IMR-90 (cell line): Measurements from ENCODE around the gene CMSS1. TPM values are rescaled to one million over a fixed set of nuclear protein-coding genes. Genes with fewer than 3 reads are reported as not detected.

Experiments
- ATAC-seq: fragments of 200-7000 bp; cut with Tn5 transposase; 2 replicates; pipeline ENCODE4 v1.9.1; 2020; ENCODE audit warnings: low read depth, mild to moderate bottlenecking, moderate library complexity
- BruUV-seq: library from RNA; stranded (reverse); fragments of 400-500 nt; replicated peaks from 2 replicates; lab custom pipeline; 2021; lab: Mats Ljungman, UMichigan
- CTCF ChIA-PET: fragments of 300-600 bp; formaldehyde crosslinking; extraction: SDS; loops from one replicate; lab custom pipeline; 2021; ENCODE audit warnings: antibody characterized with exemption; lab: Yijun Ruan, JAX
- POLR2A ChIA-PET: fragments of 300-600 bp; sonication (Branson Sonifier 250); formaldehyde crosslinking; loops from one replicate; lab custom pipeline; 2022; ENCODE audit warnings: antibody characterized with exemption; ENCODE audit not compliant: unreplicated experiment; lab: Charles Lee
- DNase-seq: peaks from one replicate; pipeline ENCODE4 v3.0.0; 2013
- H2AFZ ChIP-seq: replicated peaks from 2 replicates; pipeline ENCODE3; 2013; ENCODE audit warnings: low read length, mild to moderate bottlenecking; ENCODE audit not compliant: poor library complexity
- H2AK5ac ChIP-seq: 2 replicates; pipeline ENCODE4 v1.6.1; 2013; ENCODE audit warnings: low read depth, low read length, inconsistent platforms
- H2AK9ac ChIP-seq: replicated peaks from 2 replicates; pipeline ENCODE3; 2013; ENCODE audit warnings: mild to moderate bottlenecking, low read depth, low read length, moderate library complexity; ENCODE audit not compliant: poor library complexity
- H2BK120ac ChIP-seq: 2 replicates; pipeline ENCODE4 v1.6.1; 2013; ENCODE audit warnings: low read depth, low read length, inconsistent platforms
- H2BK15ac ChIP-seq: 3 replicates; pipeline ENCODE4 v1.6.1; 2013; ENCODE audit warnings: low read depth, low read length, inconsistent platforms
- H2BK20ac ChIP-seq: 2 replicates; pipeline ENCODE4 v1.6.1; 2013; ENCODE audit warnings: low read depth, mild to moderate bottlenecking, inconsistent platforms, low read length, moderate library complexity
- H2BK5ac ChIP-seq: 2 replicates; pipeline ENCODE4 v1.6.1; 2013; ENCODE audit warnings: mild to moderate bottlenecking, low read depth, low read length, inconsistent platforms; ENCODE audit not compliant: poor library complexity, severe bottlenecking
- H3K14ac ChIP-seq: replicated peaks from 2 replicates; pipeline ENCODE4 v1.6.1; 2013; ENCODE audit warnings: low read depth, low read length, inconsistent platforms
- H3K18ac ChIP-seq: 2 replicates; pipeline ENCODE4 v1.6.1; 2013; ENCODE audit warnings: low read depth, low read length, control low read depth
- H3K23ac ChIP-seq: 2 replicates; pipeline ENCODE4 v1.6.1; 2013; ENCODE audit warnings: low read depth, low read length, inconsistent platforms
- H3K27ac ChIP-seq: 2 replicates; pipeline ENCODE4 v1.5.1; 2013; ENCODE audit warnings: mild to moderate bottlenecking, control low read depth, low read length; ENCODE audit not compliant: insufficient read depth
- H3K27me3 ChIP-seq: 2 replicates; pipeline ENCODE4 v1.6.1; 2013; ENCODE audit warnings: low read length; ENCODE audit not compliant: control insufficient read depth, insufficient read depth
- H3K36me3 ChIP-seq: 2 replicates; pipeline ENCODE4 v1.6.1; 2013; ENCODE audit warnings: low read length, mixed read lengths; ENCODE audit not compliant: control insufficient read depth, insufficient read depth
- H3K4ac ChIP-seq: 2 replicates; pipeline ENCODE4 v1.6.1; 2013; ENCODE audit warnings: low read depth, low read length, inconsistent platforms
- H3K4me1 ChIP-seq: 2 replicates; pipeline ENCODE4 v1.6.1; 2013; ENCODE audit warnings: low read length, mixed read lengths; ENCODE audit not compliant: control insufficient read depth, insufficient read depth
- H3K4me2 ChIP-seq: 2 replicates; pipeline ENCODE4 v1.6.1; 2013; ENCODE audit warnings: low read depth, mild to moderate bottlenecking, control low read depth, low read length, moderate library complexity
- H3K4me3 ChIP-seq: 2 replicates; pipeline ENCODE4 v1.5.1; 2013; ENCODE audit warnings: low read depth, mild to moderate bottlenecking, control low read depth, low read length, moderate library complexity; ENCODE audit not compliant: insufficient read depth
- H3K56ac ChIP-seq: 2 replicates; pipeline ENCODE4 v1.6.1; 2013; ENCODE audit warnings: low read length, inconsistent platforms; ENCODE audit not compliant: insufficient read depth; ENCODE audit errors: extremely low read depth
- H3K79me1 ChIP-seq, 2 experiments: 2 replicates each; pipeline ENCODE4 v1.6.1; 2013; ENCODE audit warnings: low read length in 2 of 2, inconsistent platforms in 1 of 2, low read depth in 1 of 2
- H3K9ac ChIP-seq: 2 replicates; pipeline ENCODE4 v1.6.1; 2013; ENCODE audit warnings: low read depth, low read length, control low read depth
- H3K9me1 ChIP-seq: 2 replicates; pipeline ENCODE4 v1.6.1; 2013; ENCODE audit warnings: low read length, inconsistent platforms; ENCODE audit not compliant: insufficient read depth
- H3K9me3 ChIP-seq: 2 replicates; pipeline ENCODE4 v1.6.1; 2013; ENCODE audit warnings: low read length; ENCODE audit not compliant: control insufficient read depth, insufficient read depth
- H4K20me1 ChIP-seq: 2 replicates; pipeline ENCODE4 v1.6.1; 2013; ENCODE audit warnings: low read length, inconsistent platforms; ENCODE audit not compliant: insufficient read depth
- H4K5ac ChIP-seq: 2 replicates; pipeline ENCODE4 v1.6.1; 2013; ENCODE audit warnings: mild to moderate bottlenecking, low read depth, low read length, control low read depth
- H4K8ac ChIP-seq, 2 experiments: 2 replicates each; pipeline ENCODE4 v1.6.1; 2013; ENCODE audit warnings: low read depth in 2 of 2, low read length in 2 of 2, control low read depth in 1 of 2, inconsistent platforms in 1 of 2
- H4K91ac ChIP-seq: 2 replicates; pipeline ENCODE4 v1.6.1; 2013; ENCODE audit warnings: low read depth, low read length, inconsistent platforms; ENCODE audit not compliant: insufficient read depth
- CEBPB ChIP-seq: IDR thresholded peaks from 2 replicates; pipeline ENCODE4 v1.6.1; 2012; ENCODE audit warnings: low read depth, low read length, improper control_type of control experiment
- CHD1 ChIP-seq: IDR thresholded peaks from 2 replicates; pipeline ENCODE4 v1.6.1; 2012; ENCODE audit warnings: low read depth, low read length, improper control_type of control experiment
- FOS ChIP-seq: fragments of 150-350 bp; IDR thresholded peaks from 2 replicates; pipeline ENCODE4 v1.6.1; 2016; ENCODE audit warnings: low read depth, low read length
- MAFK ChIP-seq: IDR thresholded peaks from 2 replicates; pipeline ENCODE4 v1.6.1; 2012; ENCODE audit warnings: low read depth, low read length, improper control_type of control experiment
- MAZ ChIP-seq: IDR thresholded peaks from 2 replicates; pipeline ENCODE4 v1.6.1; 2012; ENCODE audit warnings: low read depth, mild to moderate bottlenecking, low read length, improper control_type of control experiment, moderate library complexity, borderline replicate concordance
- MXI1 ChIP-seq: IDR thresholded peaks from 2 replicates; pipeline ENCODE4 v1.6.1; 2012; ENCODE audit warnings: low read depth, mild to moderate bottlenecking, low read length, moderate library complexity, borderline replicate concordance
- POLR2A ChIP-seq: IDR thresholded peaks from 2 replicates; pipeline ENCODE4 v1.6.1; 2012; ENCODE audit warnings: mild to moderate bottlenecking, low read depth, low read length
- RAD21 ChIP-seq: IDR thresholded peaks from 2 replicates; pipeline ENCODE4 v1.6.1; 2012; ENCODE audit warnings: low read length, improper control_type of control experiment
- RCOR1 ChIP-seq: IDR thresholded peaks from 2 replicates; pipeline ENCODE4 v1.6.1; 2012; ENCODE audit warnings: mild to moderate bottlenecking, low read length, improper control_type of control experiment; ENCODE audit not compliant: insufficient replicate concordance
- RFX5 ChIP-seq: IDR thresholded peaks from 2 replicates; pipeline ENCODE4 v1.8.0; 2012; ENCODE audit warnings: low read depth, mild to moderate bottlenecking, low read length, moderate library complexity
- SMC3 ChIP-seq: fragments of 150-350 bp; IDR thresholded peaks from 2 replicates; pipeline ENCODE4 v1.6.1; 2016; ENCODE audit warnings: low read depth, mild to moderate bottlenecking, antibody characterized with exemption, low read length, moderate library complexity
- WGBS, 2 experiments: methylation state at CpG; one replicate each; pipeline versions ENCODE4 v1.1.5 to v1.1.7; 2013; ENCODE audit warnings: missing lambda C conversion rate in 2 of 2; ENCODE audit not compliant: insufficient read length in 1 of 2; ENCODE audit errors: extremely low coverage in 2 of 2; 5-methylcytosine and 5-hydroxymethylcytosine counted together
- dilution Hi-C: fragments of 300-500 bp; cut with HindIII; formaldehyde crosslinking; loops from one replicate; pipeline ENCODE4 v1.14.3; 2018; ENCODE audit warnings: low sequenced_read_pairs; ENCODE audit not compliant: unreplicated experiment
- in situ Hi-C: fragments of 300-500 bp; cut with MboI; formaldehyde crosslinking; loops from 3 replicates; pipeline ENCODE4 v1.14.3; 2019; ENCODE audit warnings: low sequenced_read_pairs, inconsistent platforms, mixed read lengths
- intact Hi-C: fragments of 100-400 bp; cut with micrococcal nuclease; formaldehyde crosslinking; loops from 2 replicates; pipeline ENCODE4 v1.10.0; 2022
- polyA plus RNA-seq, 3 experiments: library from polyadenylated mRNA; depleted of rRNA; stranded (reverse); fragments of >200 nt; gene quantifications; 2 replicates each; pipeline ENCODE4 v1.2.3, GENCODE V29; 2012; ENCODE audit warnings: low replicate concordance in 1 of 3
- total RNA-seq: library from RNA; depleted of rRNA; stranded (reverse); fragments of >200 nt; gene quantifications from 2 replicates; pipeline ENCODE4 v1.2.3, GENCODE V29; 2012
- TF ChIP-seq, protein P1 (sequence below): conservative IDR thresholded peaks from 2 replicates; pipeline ENCODE4 v1.5.1; 2012; ENCODE audit warnings: mild to moderate bottlenecking, low read depth, low read length, improper control_type of control experiment
- TF ChIP-seq, protein P2 (sequence below): fragments of 150-350 bp; IDR thresholded peaks from 2 replicates; pipeline ENCODE4 v1.6.1; 2017; ENCODE audit warnings: mild to moderate bottlenecking, antibody characterized with exemption, low read length, low read depth
- TF ChIP-seq, protein P3 (sequence below): fragments of 150-350 bp; IDR thresholded peaks from 2 replicates; pipeline ENCODE4 v1.6.1; 2016; ENCODE audit warnings: low read depth, mild to moderate bottlenecking, low read length, moderate library complexity, borderline replicate concordance

CMSS1 gene
- total and polyA plus RNA-seq, 2 of the 4 experiments (the other 2 are of a cell fraction) = 12.5 to 13.6 TPM

DNA sequence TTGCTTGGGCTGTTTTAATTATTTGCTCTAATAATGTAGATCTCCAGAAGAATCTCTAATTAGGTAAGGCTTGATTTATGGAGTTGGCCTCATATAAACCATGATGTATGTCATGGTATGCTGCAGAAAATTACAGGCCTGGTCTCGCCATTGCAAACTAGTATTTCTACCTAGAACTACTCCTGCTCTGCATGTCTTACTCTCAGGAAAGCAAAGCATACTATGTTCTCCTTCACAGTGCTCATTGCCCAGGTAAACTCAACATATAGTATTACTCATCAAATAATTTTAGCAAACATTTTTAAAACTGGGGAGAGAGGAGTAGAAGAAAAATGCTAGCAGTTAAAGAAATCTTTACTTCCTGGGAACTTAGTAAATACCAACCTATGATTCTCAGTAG, 205.9 kb downstream of the CMSS1 start:
- Histone ChIP-seq H3K4me1 (peaks cover 11% of the 10 kb centered on the region), H4K5ac (peak overlapping the region; percentile 6; the same call in 1 of the 2 replicates), H2AK5ac (peak overlapping the region; percentile 75; the same call in 1 of the 2 replicates), H3K9me3 (no peaks in the 10 kb centered on the region), H3K4me2 (no peak overlapping the region), H2BK120ac (peak overlapping the region; percentile 56), H4K20me1 (no peaks in the 10 kb centered on the region), H3K18ac (peak overlapping the region; percentile 60), H4K8ac (0 out of 4 replicates have a peak overlapping the region, but pooled peaks of 1 of the 2 experiments have one; percentile 61), H2AFZ (no peak overlapping the region), H2AK9ac (no peak overlapping the region), H2BK5ac (no peak overlapping the region), H3K9me1 (no peaks in the 10 kb centered on the region; the same call in 1 of the 2 replicates), H4K91ac (no peak overlapping the region; the same call in 1 of the 2 replicates), H3K9ac (no peak overlapping the region), H3K14ac (peak overlapping the region; percentile 89), H3K79me1 (no peaks in the 10 kb centered on the region; a peak in 2 of 4 replicates), H3K27ac (no peak overlapping the region), H3K4ac (0 out of 2 replicates have a peak overlapping the region, but pooled peaks have one; percentile 56), H3K27me3 (no peaks in the 10 kb centered on the region), H3K56ac (no peak overlapping the region), H3K4me3 (no peak overlapping the region), H3K23ac (0 out of 2 replicates have a peak overlapping the region, but pooled peaks have one; percentile 8), H2BK20ac (0 out of 2 replicates have a peak overlapping the region, but pooled peaks have one; percentile 20), H3K36me3 (no peaks in the 10 kb centered on the region), H2BK15ac (peak overlapping the region; percentile 95; the same call in 1 of the 3 replicates)
- intact Hi-C loops = loop anchor here (5.0 kb wide), 1 partner anchor 51 kb away; no protein-coding TSS in a partner anchor
- ATAC-seq = no peak
- in situ Hi-C loops = no loop called here
- ChIA-PET POLR2A (no interaction called here), CTCF (no interaction called here)
- no peak for TF ChIP-seq MAFK
- TF ChIP-seq, protein P1, sequence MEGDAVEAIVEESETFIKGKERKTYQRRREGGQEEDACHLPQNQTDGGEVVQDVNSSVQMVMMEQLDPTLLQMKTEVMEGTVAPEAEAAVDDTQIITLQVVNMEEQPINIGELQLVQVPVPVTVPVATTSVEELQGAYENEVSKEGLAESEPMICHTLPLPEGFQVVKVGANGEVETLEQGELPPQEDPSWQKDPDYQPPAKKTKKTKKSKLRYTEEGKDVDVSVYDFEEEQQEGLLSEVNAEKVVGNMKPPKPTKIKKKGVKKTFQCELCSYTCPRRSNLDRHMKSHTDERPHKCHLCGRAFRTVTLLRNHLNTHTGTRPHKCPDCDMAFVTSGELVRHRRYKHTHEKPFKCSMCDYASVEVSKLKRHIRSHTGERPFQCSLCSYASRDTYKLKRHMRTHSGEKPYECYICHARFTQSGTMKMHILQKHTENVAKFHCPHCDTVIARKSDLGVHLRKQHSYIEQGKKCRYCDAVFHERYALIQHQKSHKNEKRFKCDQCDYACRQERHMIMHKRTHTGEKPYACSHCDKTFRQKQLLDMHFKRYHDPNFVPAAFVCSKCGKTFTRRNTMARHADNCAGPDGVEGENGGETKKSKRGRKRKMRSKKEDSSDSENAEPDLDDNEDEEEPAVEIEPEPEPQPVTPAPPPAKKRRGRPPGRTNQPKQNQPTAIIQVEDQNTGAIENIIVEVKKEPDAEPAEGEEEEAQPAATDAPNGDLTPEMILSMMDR = no peak
- no peak for TF ChIP-seq FOS
- TF ChIP-seq SMC3 = no peak
- TF ChIP-seq CHD1 = no peak
- TF ChIP-seq MXI1 = no peak
- TF ChIP-seq RCOR1 = no peak
- TF ChIP-seq CEBPB = no peak
- no peak for TF ChIP-seq POLR2A
- TF ChIP-seq MAZ = no peak
- TF ChIP-seq, protein P2, sequence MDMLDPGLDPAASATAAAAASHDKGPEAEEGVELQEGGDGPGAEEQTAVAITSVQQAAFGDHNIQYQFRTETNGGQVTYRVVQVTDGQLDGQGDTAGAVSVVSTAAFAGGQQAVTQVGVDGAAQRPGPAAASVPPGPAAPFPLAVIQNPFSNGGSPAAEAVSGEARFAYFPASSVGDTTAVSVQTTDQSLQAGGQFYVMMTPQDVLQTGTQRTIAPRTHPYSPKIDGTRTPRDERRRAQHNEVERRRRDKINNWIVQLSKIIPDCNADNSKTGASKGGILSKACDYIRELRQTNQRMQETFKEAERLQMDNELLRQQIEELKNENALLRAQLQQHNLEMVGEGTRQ = no peak
- TF ChIP-seq RAD21 = no peak
- TF ChIP-seq, protein P3, sequence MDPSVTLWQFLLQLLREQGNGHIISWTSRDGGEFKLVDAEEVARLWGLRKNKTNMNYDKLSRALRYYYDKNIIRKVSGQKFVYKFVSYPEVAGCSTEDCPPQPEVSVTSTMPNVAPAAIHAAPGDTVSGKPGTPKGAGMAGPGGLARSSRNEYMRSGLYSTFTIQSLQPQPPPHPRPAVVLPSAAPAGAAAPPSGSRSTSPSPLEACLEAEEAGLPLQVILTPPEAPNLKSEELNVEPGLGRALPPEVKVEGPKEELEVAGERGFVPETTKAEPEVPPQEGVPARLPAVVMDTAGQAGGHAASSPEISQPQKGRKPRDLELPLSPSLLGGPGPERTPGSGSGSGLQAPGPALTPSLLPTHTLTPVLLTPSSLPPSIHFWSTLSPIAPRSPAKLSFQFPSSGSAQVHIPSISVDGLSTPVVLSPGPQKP = no peak
- no peak for TF ChIP-seq RFX5
- no CpG with 5 or more reads among the region's 1 CpG for WGBS, 2 experiments
- BruUV-seq = no TSS peak
- no peak for DNase-seq
- dilution Hi-C loops = no loop called here
